ENCODE results near the gene UGDH. TPM values are rescaled to one million over a fixed set of nuclear protein-coding genes. Genes with fewer than 3 reads are reported as not detected.

Gene UGDH
- total RNA-seq, 1 donor from 2014 or later, result 128 TPM

DNA sequence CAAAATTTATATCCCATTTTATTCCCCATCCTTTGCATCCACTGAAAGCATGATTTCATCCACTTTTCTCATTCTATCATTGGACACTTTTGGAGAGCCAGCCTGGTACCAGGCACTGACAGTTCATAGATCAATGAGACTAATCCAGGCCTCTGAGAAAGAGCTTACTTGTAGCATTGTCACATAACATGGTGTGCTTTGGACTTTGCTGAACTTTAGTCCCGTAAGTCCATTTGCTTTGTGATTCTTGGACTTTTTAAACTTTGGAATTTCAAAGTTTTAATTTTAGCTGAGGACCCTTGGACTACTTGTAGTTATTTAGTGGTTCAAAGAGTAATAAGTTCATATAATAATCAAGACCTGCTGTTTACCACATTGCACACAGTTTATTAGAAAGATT is 56.8 kb downstream of the UGDH start:
- Mint-ChIP-seq H3K4me3 (no peak overlapping the region), H3K27ac (no peak overlapping the region), H3K27me3 (no peaks in the 10 kb centered on the region), H3K36me3 (peaks cover 6% of the 10 kb centered on the region), H3K4me1 (ENCODE audit: unreplicated experiment) (peaks cover 10% of the 10 kb centered on the region), H3K9me3 (no peaks in the 10 kb centered on the region)
- no peak for TF ChIP-seq CTCF (conservative IDR thresholded peaks at IDR 0.05)
- DNase-seq (ENCODE audit: extremely low spot score, unreplicated experiment), result no peak

DNA sequence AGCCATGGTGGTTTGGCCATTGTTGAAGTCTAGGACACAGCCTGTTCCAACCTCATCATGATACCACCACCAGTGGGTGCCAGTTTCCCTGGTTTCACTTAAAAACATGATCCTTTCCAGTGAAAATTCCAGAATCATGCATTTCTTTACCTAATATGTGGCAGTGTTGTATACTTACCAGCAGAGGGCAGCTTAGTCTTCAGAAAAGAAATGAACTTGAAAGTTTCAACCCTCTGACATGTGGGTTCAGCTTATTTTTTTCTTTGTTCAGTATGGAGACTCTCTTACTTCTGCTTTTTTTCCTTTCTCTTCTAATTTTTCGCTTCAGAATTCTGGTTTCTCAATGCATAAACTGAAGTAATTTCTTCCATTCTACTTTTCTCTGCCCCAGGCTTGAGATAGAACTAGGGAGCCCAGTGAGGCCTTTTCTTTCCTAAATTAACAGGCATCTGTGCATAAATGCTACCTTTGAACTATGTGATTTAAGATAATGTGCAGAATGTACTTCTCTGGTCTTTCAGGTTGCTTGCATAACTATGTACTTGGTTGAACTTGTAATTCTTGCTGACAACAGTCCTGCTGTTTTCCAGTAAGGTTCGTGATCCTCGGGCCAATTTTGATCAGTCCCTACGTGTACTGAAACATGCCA is 57.7 kb downstream of the UGDH start:
- Mint-ChIP-seq H3K27ac (peak overlapping the region; percentile 91), H3K9me3 (no peaks in the 10 kb centered on the region), H3K4me3 (no peak overlapping the region), H3K36me3 (peaks cover 6% of the 10 kb centered on the region), H3K4me1 (ENCODE audit: unreplicated experiment) (peaks cover 15% of the 10 kb centered on the region), H3K27me3 (no peaks in the 10 kb centered on the region)
- DNase-seq (ENCODE audit: extremely low spot score, unreplicated experiment), result no peak
- peak; percentile 97 for TF ChIP-seq CTCF (conservative IDR thresholded peaks at IDR 0.05)

DNA sequence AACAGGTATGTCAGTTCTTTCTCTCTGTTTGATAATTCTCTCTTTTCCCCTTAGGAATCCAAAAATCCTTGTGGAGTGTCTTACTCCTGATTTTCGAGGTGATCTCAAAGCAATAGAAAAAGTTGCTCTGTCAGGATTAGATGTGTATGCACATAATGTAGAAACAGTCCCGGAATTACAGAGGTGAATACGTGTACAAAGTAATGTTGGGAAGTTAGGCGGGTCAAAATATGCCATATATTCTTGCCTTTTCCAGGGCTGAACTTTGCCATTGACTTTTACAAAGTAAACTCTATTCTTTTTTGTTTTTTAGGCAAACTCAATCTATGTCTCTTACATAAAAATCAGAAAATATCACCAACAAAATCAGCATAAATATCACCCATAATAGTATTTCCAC is 59.8 kb downstream of the UGDH start:
- DNase-seq (ENCODE audit: extremely low spot score, unreplicated experiment), result no peak
- no peak overlapping the region for H3K27ac Mint-ChIP-seq
- no peak overlapping the region for H3K4me3 Mint-ChIP-seq
- peaks cover 3% of the 10 kb centered on the region for H3K36me3 Mint-ChIP-seq
- TF ChIP-seq CTCF (conservative IDR thresholded peaks at IDR 0.05), result no peak
- H3K4me1 Mint-ChIP-seq (ENCODE audit: unreplicated experiment), result peaks cover 15% of the 10 kb centered on the region
- H3K27me3 Mint-ChIP-seq, result no peaks in the 10 kb centered on the region
- H3K9me3 Mint-ChIP-seq, result no peaks in the 10 kb centered on the region

DNA sequence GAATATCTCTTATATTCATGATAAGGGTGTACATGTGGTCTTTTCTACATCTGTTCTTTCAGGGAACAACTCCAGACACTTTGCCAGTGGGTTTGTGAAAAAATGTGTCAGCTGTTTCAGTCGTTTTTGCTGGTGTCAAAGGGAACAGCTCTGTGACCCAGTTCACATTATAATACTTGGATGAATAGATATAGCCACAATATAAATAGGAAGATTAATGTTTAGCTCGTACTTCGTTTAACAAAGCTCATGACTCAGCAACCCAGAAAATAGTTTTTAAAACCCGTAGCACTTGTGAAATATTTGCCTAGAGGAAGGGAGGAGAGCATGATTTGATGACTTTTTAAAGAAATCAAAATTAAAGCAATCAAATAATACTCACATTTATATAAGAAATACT is 60.5 kb downstream of the UGDH start:
- Mint-ChIP-seq H3K27me3 (no peaks in the 10 kb centered on the region), H3K36me3 (peaks cover 3% of the 10 kb centered on the region), H3K4me1 (ENCODE audit: unreplicated experiment) (peaks cover 15% of the 10 kb centered on the region), H3K4me3 (no peak overlapping the region), H3K9me3 (no peaks in the 10 kb centered on the region), H3K27ac (peak overlapping the region; percentile 8)
- TF ChIP-seq CTCF (conservative IDR thresholded peaks at IDR 0.05), result no peak
- DNase-seq (ENCODE audit: extremely low spot score, unreplicated experiment), result no peak

- Mint-ChIP-seq H3K4me3 (no peak overlapping the region), H3K9me3 (no peaks in the 10 kb centered on the region), H3K36me3 (peaks cover 3% of the 10 kb centered on the region), H3K4me1 (ENCODE audit: unreplicated experiment) (peaks cover 15% of the 10 kb centered on the region), H3K27ac (peak overlapping the region; percentile 75), H3K27me3 (no peaks in the 10 kb centered on the region)
- DNase-seq (ENCODE audit: extremely low spot score, unreplicated experiment), result no peak
- TF ChIP-seq CTCF (conservative IDR thresholded peaks at IDR 0.05), result no peak
These were observed 62.2 kb downstream of the UGDH start for GRCh38 chr4:39464886-39465501.

All from type B pancreatic cell (in vitro differentiated cells).